GM12892 (cell line): ENCODE measurements around the gene FBXO34.
"Not testable (repeated sequence)": the region's sequence is repeated elsewhere in the genome, so short reads cannot be mapped to it uniquely, and the experiment has no call there.

ENCODE experiments used
- DNase-seq: peaks from one replicate; pipeline ENCODE4 v3.0.0; 2011; ENCODE audit not compliant: insufficient read length
- FAIRE-seq: peaks from 2 replicates; lab custom pipeline; 2011; peaks lifted over from hg19 to GRCh38; lab: Jason Lieb, UNC
- POLR2A ChIP-seq: IDR thresholded peaks from 2 replicates; pipeline ENCODE4 v1.6.1; 2011; ENCODE audit warnings: low read depth, low read length, control low read depth
- POLR2AphosphoS5 ChIP-seq: IDR thresholded peaks from 2 replicates; pipeline ENCODE4 v1.6.1; 2011; ENCODE audit warnings: low read depth, low read length, control low read depth
- TAF1 ChIP-seq: IDR thresholded peaks from 2 replicates; pipeline ENCODE4 v1.6.1; 2011; ENCODE audit warnings: low read depth, mild to moderate bottlenecking, control low read depth, low read length, borderline replicate concordance

FBXO34 gene

GRCh38 chr14:55298500-55298822 is 27.2 kb downstream of the FBXO34 start:
- TF ChIP-seq POLR2AphosphoS5: no peak
- TF ChIP-seq POLR2A: no peak
- TF ChIP-seq TAF1: no peak
- FAIRE-seq (no peak), DNase-seq (no peak)

- DNase-seq (no peak), FAIRE-seq (peak; percentile 82)
- no peak for TF ChIP-seq POLR2AphosphoS5
- no peak for TF ChIP-seq POLR2A
These were observed 30.4 kb downstream of the FBXO34 start for GRCh38 chr14:55301437-55302121.

- peak; percentile 70 for FAIRE-seq
- DNase-seq: no peak
- TF ChIP-seq TAF1 (no peak), POLR2A (no peak), POLR2AphosphoS5 (no peak)
These were observed 31.3 kb downstream of the FBXO34 start for GRCh38 chr14:55302367-55303124.

- FAIRE-seq: peak; percentile 14
These were observed 31.9 kb downstream of the FBXO34 start for GRCh38 chr14:55303125-55303499.

GRCh38 chr14:55303691-55304145 is 32.5 kb downstream of the FBXO34 start:
- DNase-seq: no peak
- FAIRE-seq: peak; percentile 74

More at GRCh38 chr14:55303125-55303499, 31.9 kb downstream of the FBXO34 start:
- no peak for TF ChIP-seq TAF1
- no peak for TF ChIP-seq POLR2A
- TF ChIP-seq POLR2AphosphoS5: no peak
- DNase-seq: no peak

GRCh38 chr14:55306938-55307589 is 35.8 kb downstream of the FBXO34 start:
- TF ChIP-seq TAF1: no peak
- TF ChIP-seq POLR2AphosphoS5: no peak
- no peak for TF ChIP-seq POLR2A
- DNase-seq (no peak), FAIRE-seq (no peak)

More at GRCh38 chr14:55303691-55304145, 32.5 kb downstream of the FBXO34 start:
- no peak for TF ChIP-seq POLR2AphosphoS5
- TF ChIP-seq POLR2A: no peak
- TF ChIP-seq TAF1: no peak

- DNase-seq (no peak), FAIRE-seq (no peak)
- no peak for TF ChIP-seq POLR2A
- TF ChIP-seq TAF1: no peak
- TF ChIP-seq POLR2AphosphoS5: no peak
These were observed 37.9 kb downstream of the FBXO34 start for GRCh38 chr14:55309154-55309553.

GRCh38 chr14:55309761-55310365 is 38.6 kb downstream of the FBXO34 start:
- no peak for FAIRE-seq
- no peak for TF ChIP-seq TAF1
- no peak for TF ChIP-seq POLR2A
- TF ChIP-seq POLR2AphosphoS5: no peak
- no peak for DNase-seq

GRCh38 chr14:55312379-55313030 is 41.3 kb downstream of the FBXO34 start:
- not testable (repeated sequence) for DNase-seq, FAIRE-seq

GRCh38 chr14:55313480-55313879 is 42.3 kb downstream of the FBXO34 start:
- no peak for FAIRE-seq
- no peak for DNase-seq
- TF ChIP-seq POLR2A (no peak), POLR2AphosphoS5 (no peak), TAF1 (no peak)

- no peak for TF ChIP-seq TAF1
- TF ChIP-seq POLR2AphosphoS5: no peak
- no peak for TF ChIP-seq POLR2A
- FAIRE-seq (no peak), DNase-seq (no peak)
These were observed 43.2 kb downstream of the FBXO34 start for GRCh38 chr14:55314449-55314848.
